Measurements from ENCODE around the gene RFWD3.

RFWD3 gene

DNA sequence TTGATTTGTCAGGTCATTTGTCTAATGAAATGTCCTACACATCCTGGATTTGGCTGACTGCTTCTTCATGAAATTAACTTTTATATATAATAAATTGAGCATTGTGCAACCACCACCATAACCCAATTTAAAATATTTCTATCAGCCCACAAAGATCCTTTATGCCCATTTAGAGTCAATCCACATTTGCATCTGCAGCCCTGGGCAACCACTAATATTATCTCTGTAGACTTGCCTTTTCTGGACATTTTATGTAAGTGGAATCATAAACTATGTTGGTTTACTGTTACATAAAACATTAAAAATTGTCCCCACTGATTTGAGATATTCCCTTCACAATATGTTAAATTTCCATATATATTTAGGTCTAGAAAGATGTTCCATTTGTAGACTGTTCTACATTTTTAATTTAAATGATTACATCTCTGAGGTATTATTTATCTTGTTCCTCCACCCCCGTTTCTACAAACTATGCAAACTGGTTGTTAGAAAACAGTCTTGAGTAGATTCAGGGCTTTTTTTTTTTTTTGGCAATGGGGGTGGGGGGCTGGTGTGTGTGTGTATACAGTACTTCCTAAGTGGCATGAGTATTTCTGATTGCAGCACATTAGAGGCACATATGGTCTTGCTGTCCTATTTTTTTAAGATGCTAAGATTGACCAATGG, 16.7 kb downstream of the RFWD3 start:
- Histone ChIP-seq H3K79me2 (ENCODE audit: low read length) (peaks cover 41% of the 10 kb centered on the region), H3K4me3 (ENCODE audit: low read length) (no peak overlapping the region), H3K27me3 (replicated peaks; ENCODE audit: insufficient read depth, low read length) (no peaks in the 10 kb centered on the region), H3K9me2 (replicated peaks; ENCODE audit: insufficient read depth, low read length) (no peaks in the 10 kb centered on the region), H3K9me3 (replicated peaks; ENCODE audit: insufficient read depth, low read length) (no peaks in the 10 kb centered on the region), H3K36me3 (replicated peaks; ENCODE audit: insufficient read depth, low read length) (no peaks in the 10 kb centered on the region), H4K20me1 (ENCODE audit: insufficient read depth, low read length) (no peaks in the 10 kb centered on the region), H3K27ac (ENCODE audit: low read length) (no peak overlapping the region), H2AFZ (ENCODE audit: low read length) (no peak overlapping the region), H3F3A (ENCODE audit: insufficient read depth, low read length) (no peaks in the 10 kb centered on the region), H3K4me1 (ENCODE audit: low read length) (no peaks in the 10 kb centered on the region), H3K9ac (ENCODE audit: low read length) (no peak overlapping the region), H3K4me2 (ENCODE audit: low read depth, low read length) (no peak overlapping the region)
- DNase-seq: no peak
- TF ChIP-seq EZH2 (optimal IDR thresholded peaks at IDR 0.05; ENCODE audit: low read depth, low read length) (no peak), EZH2phosphoT487 (IDR thresholded peaks at IDR 0.05; ENCODE audit: low read length) (no peak)
- TF ChIP-seq, protein P1, sequence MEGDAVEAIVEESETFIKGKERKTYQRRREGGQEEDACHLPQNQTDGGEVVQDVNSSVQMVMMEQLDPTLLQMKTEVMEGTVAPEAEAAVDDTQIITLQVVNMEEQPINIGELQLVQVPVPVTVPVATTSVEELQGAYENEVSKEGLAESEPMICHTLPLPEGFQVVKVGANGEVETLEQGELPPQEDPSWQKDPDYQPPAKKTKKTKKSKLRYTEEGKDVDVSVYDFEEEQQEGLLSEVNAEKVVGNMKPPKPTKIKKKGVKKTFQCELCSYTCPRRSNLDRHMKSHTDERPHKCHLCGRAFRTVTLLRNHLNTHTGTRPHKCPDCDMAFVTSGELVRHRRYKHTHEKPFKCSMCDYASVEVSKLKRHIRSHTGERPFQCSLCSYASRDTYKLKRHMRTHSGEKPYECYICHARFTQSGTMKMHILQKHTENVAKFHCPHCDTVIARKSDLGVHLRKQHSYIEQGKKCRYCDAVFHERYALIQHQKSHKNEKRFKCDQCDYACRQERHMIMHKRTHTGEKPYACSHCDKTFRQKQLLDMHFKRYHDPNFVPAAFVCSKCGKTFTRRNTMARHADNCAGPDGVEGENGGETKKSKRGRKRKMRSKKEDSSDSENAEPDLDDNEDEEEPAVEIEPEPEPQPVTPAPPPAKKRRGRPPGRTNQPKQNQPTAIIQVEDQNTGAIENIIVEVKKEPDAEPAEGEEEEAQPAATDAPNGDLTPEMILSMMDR (IDR thresholded peaks at IDR 0.05; ENCODE audit: low read length): no peak

DNA sequence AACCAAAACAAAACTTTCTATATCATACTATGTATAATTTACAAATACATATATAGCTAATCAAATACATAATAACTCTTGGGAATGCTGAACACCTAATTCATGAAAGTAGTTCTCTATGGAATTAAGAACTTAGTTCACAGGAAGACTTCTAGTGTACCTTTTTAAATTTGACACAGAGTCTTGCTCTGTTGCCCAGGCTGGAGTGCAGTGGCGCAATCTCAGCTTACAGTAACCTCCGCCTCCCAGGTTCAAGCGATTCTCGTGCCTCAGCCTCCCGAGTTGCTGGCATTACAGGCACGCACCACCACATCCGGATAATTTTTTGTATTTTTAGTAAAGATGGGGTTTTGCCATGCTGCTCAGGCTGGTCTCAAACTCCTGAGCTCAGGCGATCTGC, 24.7 kb downstream of the RFWD3 start:
- Histone ChIP-seq H3K27me3 (replicated peaks; ENCODE audit: insufficient read depth, low read length) (no peaks in the 10 kb centered on the region), H2AFZ (ENCODE audit: low read length) (no peak overlapping the region), H4K20me1 (ENCODE audit: insufficient read depth, low read length) (no peaks in the 10 kb centered on the region), H3F3A (ENCODE audit: insufficient read depth, low read length) (no peaks in the 10 kb centered on the region), H3K9me3 (replicated peaks; ENCODE audit: insufficient read depth, low read length) (no peaks in the 10 kb centered on the region), H3K4me3 (ENCODE audit: low read length) (no peak overlapping the region), H3K4me2 (ENCODE audit: low read depth, low read length) (no peak overlapping the region), H3K9me2 (replicated peaks; ENCODE audit: insufficient read depth, low read length) (no peaks in the 10 kb centered on the region), H3K36me3 (replicated peaks; ENCODE audit: insufficient read depth, low read length) (no peaks in the 10 kb centered on the region; the same call in 1 of the 2 replicates), H3K27ac (ENCODE audit: low read length) (no peak overlapping the region), H3K79me2 (ENCODE audit: low read length) (no peaks in the 10 kb centered on the region; the same call in 1 of the 2 replicates), H3K4me1 (ENCODE audit: low read length) (no peaks in the 10 kb centered on the region), H3K9ac (ENCODE audit: low read length) (no peak overlapping the region)
- DNase-seq: no peak
- TF ChIP-seq, protein P1 (IDR thresholded peaks at IDR 0.05; ENCODE audit: low read length): no peak

DNA sequence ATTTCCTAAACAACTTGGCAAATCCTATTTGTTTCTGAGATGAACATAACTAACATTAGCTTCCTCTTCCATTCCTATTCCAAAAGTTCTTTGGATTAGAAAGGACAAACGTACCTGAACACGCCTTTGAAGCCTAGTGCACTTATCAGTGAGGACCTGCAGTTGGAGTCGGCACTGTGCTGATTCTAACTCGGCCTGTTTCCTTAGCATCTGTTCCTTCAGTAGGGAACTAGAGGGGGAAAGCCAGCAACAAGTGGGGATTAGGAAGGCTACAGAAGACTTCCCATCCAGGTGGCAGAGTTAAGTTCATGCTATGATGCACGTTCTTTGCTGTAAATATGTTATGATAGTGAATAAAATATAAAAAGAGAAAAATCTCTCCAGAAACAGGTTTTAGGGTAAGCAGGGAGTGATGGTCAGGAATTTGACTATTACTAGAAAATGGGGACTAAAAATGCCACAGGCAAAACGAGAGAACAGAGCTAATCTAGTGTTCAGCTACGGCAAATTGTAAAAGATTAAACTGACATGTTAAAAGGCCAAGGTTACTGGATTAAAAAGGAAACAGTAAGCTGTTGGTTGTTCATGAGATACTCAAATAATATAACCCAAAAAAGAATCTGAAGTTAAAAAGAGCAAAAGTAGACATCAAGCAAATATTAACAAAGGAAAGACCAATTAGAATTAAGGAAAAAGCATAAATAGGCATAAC, 28.8 kb downstream of the RFWD3 start:
- TF ChIP-seq EZH2 (optimal IDR thresholded peaks at IDR 0.05; ENCODE audit: low read depth, low read length) (no peak), EZH2phosphoT487 (IDR thresholded peaks at IDR 0.05; ENCODE audit: low read length) (no peak)
- TF ChIP-seq, protein P1 (IDR thresholded peaks at IDR 0.05; ENCODE audit: low read length): no peak
- Histone ChIP-seq H3K4me2 (ENCODE audit: low read depth, low read length) (no peak overlapping the region), H4K20me1 (ENCODE audit: insufficient read depth, low read length) (no peaks in the 10 kb centered on the region), H3K4me1 (ENCODE audit: low read length) (no peaks in the 10 kb centered on the region), H3K27me3 (replicated peaks; ENCODE audit: insufficient read depth, low read length) (no peaks in the 10 kb centered on the region), H3K9ac (ENCODE audit: low read length) (no peak overlapping the region), H3K27ac (ENCODE audit: low read length) (no peak overlapping the region), H3K36me3 (replicated peaks; ENCODE audit: insufficient read depth, low read length) (no peaks in the 10 kb centered on the region; the same call in 1 of the 2 replicates), H3F3A (ENCODE audit: insufficient read depth, low read length) (no peaks in the 10 kb centered on the region), H3K4me3 (ENCODE audit: low read length) (no peak overlapping the region), H3K9me2 (replicated peaks; ENCODE audit: insufficient read depth, low read length) (no peaks in the 10 kb centered on the region), H3K9me3 (replicated peaks; ENCODE audit: insufficient read depth, low read length) (no peaks in the 10 kb centered on the region), H3K79me2 (ENCODE audit: low read length) (no peaks in the 10 kb centered on the region), H2AFZ (ENCODE audit: low read length) (no peak overlapping the region)
- DNase-seq: no peak
